Measurements from ENCODE around the gene FAM53C.

- TF ChIP-seq, protein P1, sequence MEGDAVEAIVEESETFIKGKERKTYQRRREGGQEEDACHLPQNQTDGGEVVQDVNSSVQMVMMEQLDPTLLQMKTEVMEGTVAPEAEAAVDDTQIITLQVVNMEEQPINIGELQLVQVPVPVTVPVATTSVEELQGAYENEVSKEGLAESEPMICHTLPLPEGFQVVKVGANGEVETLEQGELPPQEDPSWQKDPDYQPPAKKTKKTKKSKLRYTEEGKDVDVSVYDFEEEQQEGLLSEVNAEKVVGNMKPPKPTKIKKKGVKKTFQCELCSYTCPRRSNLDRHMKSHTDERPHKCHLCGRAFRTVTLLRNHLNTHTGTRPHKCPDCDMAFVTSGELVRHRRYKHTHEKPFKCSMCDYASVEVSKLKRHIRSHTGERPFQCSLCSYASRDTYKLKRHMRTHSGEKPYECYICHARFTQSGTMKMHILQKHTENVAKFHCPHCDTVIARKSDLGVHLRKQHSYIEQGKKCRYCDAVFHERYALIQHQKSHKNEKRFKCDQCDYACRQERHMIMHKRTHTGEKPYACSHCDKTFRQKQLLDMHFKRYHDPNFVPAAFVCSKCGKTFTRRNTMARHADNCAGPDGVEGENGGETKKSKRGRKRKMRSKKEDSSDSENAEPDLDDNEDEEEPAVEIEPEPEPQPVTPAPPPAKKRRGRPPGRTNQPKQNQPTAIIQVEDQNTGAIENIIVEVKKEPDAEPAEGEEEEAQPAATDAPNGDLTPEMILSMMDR (IDR thresholded peaks at IDR 0.05), result no peak
- TF ChIP-seq POLR2A (IDR thresholded peaks at IDR 0.05) (no peak), POLR2AphosphoS5 (IDR thresholded peaks at IDR 0.05; ENCODE audit: insufficient read depth in 1 of 2, low read depth in 1 of 2) (no peak)
Observed at GRCh38 chr5:138349852-138350562, 11.9 kb downstream of the FAM53C start.
